Thyroid gland (tissue), 4 donors: ENCODE data around the gene ZBTB5. TPM values are rescaled to one million over a fixed set of nuclear protein-coding genes. Genes with fewer than 3 reads are reported as not detected.

ENCODE experiments used
- DNase-seq, 2 donors: peaks; one replicate each; pipeline ENCODE4 v3.0.0-alpha.2; 2019
- H3K27ac ChIP-seq, 3 donors: fragments of 200-600 bp; sonication (generic); 1 replicate in 2 of 3; 2 replicates in 1 of 3; pipeline ENCODE4 v1.5.1; 2016 to 2019; ENCODE audit warnings: mild to moderate bottlenecking in 1 of 3, moderate library complexity in 1 of 3
- H3K27me3 ChIP-seq: fragments of 200-600 bp; sonication (generic); one replicate; pipeline ENCODE4 v1.5.1; 2019
- H3K36me3 ChIP-seq, 2 donors: fragments of 200-600 bp; sonication (generic); one replicate each; pipeline ENCODE4 v1.5.1; 2016 to 2019
- H3K4me1 ChIP-seq, 2 donors: fragments of 200-600 bp; sonication (generic); one replicate each; pipeline ENCODE4 v1.5.1; 2017 to 2019
- H3K4me3 ChIP-seq, 3 donors: fragments of 200-600 bp; sonication (generic); replicated peaks in 1 of 3; 1 replicate in 2 of 3; 2 replicates in 1 of 3; pipeline ENCODE4 v1.5.1; 2016; ENCODE audit warnings: mild to moderate bottlenecking in 1 of 3
- H3K9me3 ChIP-seq: fragments of 200-600 bp; sonication (generic); one replicate; pipeline ENCODE4 v1.5.1; 2017
- CTCF ChIP-seq, 6 experiments: fragments of 200-600 bp in 3 of 6; fragments of 450-650 bp in 3 of 6; sonication (generic) in 3 of 6; IDR thresholded peaks; one replicate each; pipeline ENCODE4 v1.5.1; 2016 to 2019; ENCODE audit warnings: antibody characterized with exemption in 6 of 6, mild to moderate bottlenecking in 2 of 6, inconsistent platforms in 1 of 6, moderate library complexity in 1 of 6
- POLR2A ChIP-seq, 2 donors: fragments of 450-650 bp; IDR thresholded peaks; one replicate each; pipeline ENCODE4 v1.6.1; 2017; ENCODE audit warnings: antibody characterized with exemption in 2 of 2, mild to moderate bottlenecking in 2 of 2, moderate library complexity in 1 of 2
- WGBS, 2 donors: methylation state at CpG; one replicate each; pipeline ENCODE4 v1.1.5; 2017; 5-methylcytosine and 5-hydroxymethylcytosine counted together
- intact Hi-C: fragments of 100-400 bp; cut with DNase I; formaldehyde crosslinking; loops from one replicate; pipeline ENCODE4 v1.15.1; 2023
- total RNA-seq, 4 donors: library from RNA; depleted of rRNA; stranded (reverse); fragments of >200 nt; gene quantifications; one replicate each; pipeline ENCODE4 v1.2.3, GENCODE V29; 2016

ZBTB5 gene
- total RNA-seq, 4 donors from 2014 or later: 19.2 to 26.8 (median 22.3) TPM

GRCh38 chr9:37408933-37409710 is 56.1 kb downstream of the ZBTB5 start:
- no peaks in the 10 kb centered on the region for H3K9me3 ChIP-seq
- intact Hi-C loops: no loop called here
- no peaks in the 10 kb centered on the region for H3K4me1 ChIP-seq
- TF ChIP-seq POLR2A (IDR thresholded peaks at IDR 0.05) (no peak), CTCF (IDR thresholded peaks at IDR 0.05) (no peak)
- no peak for DNase-seq
- no peaks in the 10 kb centered on the region for H3K36me3 ChIP-seq
- H3K27me3 ChIP-seq: no peaks in the 10 kb centered on the region
- H3K4me3 ChIP-seq: no peak overlapping the region
- WGBS, 2 donors: 73 to 90% methylated on average over 18 to 21 of the region's 22 CpGs
- H3K27ac ChIP-seq: no peak overlapping the region

GRCh38 chr9:37407468-37407867 is 57.8 kb downstream of the ZBTB5 start:
- Histone ChIP-seq H3K36me3 (no peaks in the 10 kb centered on the region), H3K27me3 (no peaks in the 10 kb centered on the region), H3K4me1 (no peaks in the 10 kb centered on the region), H3K27ac (no peak overlapping the region), H3K4me3 (no peak overlapping the region), H3K9me3 (no peaks in the 10 kb centered on the region)
- TF ChIP-seq CTCF (IDR thresholded peaks at IDR 0.05) (no peak), POLR2A (IDR thresholded peaks at IDR 0.05) (no peak)
- intact Hi-C loops: no loop called here
- WGBS, 2 donors: 61 to 65% methylated on average over 2 of the region's 2 CpGs
- no peak for DNase-seq

GRCh38 chr9:37406603-37407401 is 58.4 kb downstream of the ZBTB5 start:
- TF ChIP-seq CTCF (IDR thresholded peaks at IDR 0.05) (no peak), POLR2A (IDR thresholded peaks at IDR 0.05) (no peak)
- intact Hi-C loops: no loop called here
- Histone ChIP-seq H3K9me3 (no peaks in the 10 kb centered on the region), H3K36me3 (no peaks in the 10 kb centered on the region), H3K27ac (no peak overlapping the region), H3K27me3 (no peaks in the 10 kb centered on the region), H3K4me3 (no peak overlapping the region), H3K4me1 (no peaks in the 10 kb centered on the region)
- DNase-seq: no peak
- 93 to 94% methylated on average over 11 of the region's 11 CpGs for WGBS, 2 donors

GRCh38 chr9:37405764-37406380 is 59.4 kb downstream of the ZBTB5 start:
- no peak overlapping the region for H3K27ac ChIP-seq
- H3K4me1 ChIP-seq: no peaks in the 10 kb centered on the region
- H3K4me3 ChIP-seq: no peak overlapping the region
- TF ChIP-seq CTCF (IDR thresholded peaks at IDR 0.05) (no peak), POLR2A (IDR thresholded peaks at IDR 0.05) (no peak)
- no peaks in the 10 kb centered on the region for H3K9me3 ChIP-seq
- H3K36me3 ChIP-seq: no peaks in the 10 kb centered on the region
- H3K27me3 ChIP-seq: no peaks in the 10 kb centered on the region
- intact Hi-C loops: no loop called here
- DNase-seq: no peak
- WGBS, 2 donors: 79 to 85% methylated on average over 10 of the region's 10 CpGs
